HepG2 (cell line): ENCODE measurements around the gene SMYD1. TPM values are rescaled to one million over a fixed set of nuclear protein-coding genes. Genes with fewer than 3 reads are reported as not detected.

Experiments
- AHDC1 ChIP-seq: sonication (generic); formaldehyde crosslinking; IDR thresholded peaks from 2 replicates; pipeline ENCODE4 v1.5.1; 2020; ENCODE audit warnings: mild to moderate bottlenecking, missing genetic modification reagents, borderline replicate concordance
- CBX5 ChIP-seq: sonication (generic); formaldehyde crosslinking; IDR thresholded peaks from 2 replicates; pipeline ENCODE4 v1.4.0; 2020; ENCODE audit warnings: missing genetic modification reagents, borderline replicate concordance
- CEBPB ChIP-seq: IDR thresholded peaks from 2 replicates; pipeline ENCODE4 v1.6.1; 2011; ENCODE audit warnings: low read depth, low read length, improper control_type of control experiment, borderline replicate concordance
- GATAD1 ChIP-seq: IDR thresholded peaks from 2 replicates; pipeline ENCODE4 v1.6.1; 2016; ENCODE audit warnings: missing genetic modification reagents, missing compliant biosample characterization
- HBP1 ChIP-seq: IDR thresholded peaks from 2 replicates; pipeline ENCODE4 v1.6.1; 2016; ENCODE audit warnings: low read depth, control low read depth
- NCOA2 ChIP-seq: sonication (generic); formaldehyde crosslinking; IDR thresholded peaks from 2 replicates; pipeline ENCODE4 v1.8.0; 2022; ENCODE audit warnings: inconsistent platforms
- RFXANK ChIP-seq: IDR thresholded peaks from 2 replicates; pipeline ENCODE4 v1.6.1; 2016
- SALL2 ChIP-seq: sonication (generic); formaldehyde crosslinking; IDR thresholded peaks from 2 replicates; pipeline ENCODE4 v1.8.1; 2023; ENCODE audit warnings: mild to moderate bottlenecking, missing genetic modification reagents, inconsistent platforms
- SKIL ChIP-seq: sonication (generic); formaldehyde crosslinking; IDR thresholded peaks from 2 replicates; pipeline ENCODE4 v1.8.0; 2022; ENCODE audit warnings: missing genetic modification reagents, mild to moderate bottlenecking, moderate library complexity, borderline replicate concordance
- TEAD3 ChIP-seq: optimal IDR thresholded peaks from 2 replicates; pipeline ENCODE3; 2016; ENCODE audit warnings: borderline replicate concordance
- TOPORS ChIP-seq: sonication (generic); formaldehyde crosslinking; IDR thresholded peaks from 2 replicates; pipeline ENCODE4 v1.8.0; 2023; ENCODE audit warnings: mild to moderate bottlenecking, missing genetic modification reagents
- ZNF225 ChIP-seq: sonication (generic); formaldehyde crosslinking; IDR thresholded peaks from 2 replicates; pipeline ENCODE4 v1.4.0; 2020; ENCODE audit warnings: mild to moderate bottlenecking, missing genetic modification reagents
- ZNF256 ChIP-seq: sonication (generic); formaldehyde crosslinking; conservative IDR thresholded peaks from 2 replicates; pipeline ENCODE4 v1.4.0; 2020; ENCODE audit warnings: missing genetic modification reagents
- polyA plus RNA-seq, 8 experiments: library from polyadenylated mRNA; depleted of rRNA in 3 of 8; stranded (reverse) in 7 of 8; unstranded in 1 of 8; fragments of >200 nt; fragmentation: Illumina TruSeq in 4 of 8; extraction: Trizol in 4 of 8; gene quantifications; 2 replicates each; pipeline versions ENCODE4 v1.2.1 to v1.2.3, GENCODE V29; 2011 to 2016; ENCODE audit warnings: low read depth in 4 of 8, missing spikeins in 1 of 8, mixed read lengths in 1 of 8; ENCODE audit not compliant: insufficient read depth in 1 of 8
- total RNA-seq, 5 experiments: library from RNA; depleted of rRNA; stranded (reverse); fragments of >200 nt; fragmentation: Illumina TruSeq; extraction: Trizol; gene quantifications; 2 replicates each; pipeline ENCODE4 v1.2.3, GENCODE V29; 2016; ENCODE audit warnings: low read depth in 1 of 5
- TF ChIP-seq, protein P1 (sequence below): sonication (generic); formaldehyde crosslinking; IDR thresholded peaks from 2 replicates; pipeline ENCODE4 v1.4.0; 2020; ENCODE audit warnings: missing genetic modification reagents, borderline replicate concordance
- TF ChIP-seq, protein P2 (sequence below): sonication (generic); formaldehyde crosslinking; IDR thresholded peaks from 2 replicates; pipeline ENCODE4 v1.4.0; 2020; ENCODE audit warnings: missing genetic modification reagents, borderline replicate concordance

SMYD1 gene
- total and polyA plus RNA-seq, 2 of the 13 experiments (the other 11 are each of a cell fraction or from before 2014, with no cell fraction given), result not detected

DNA sequence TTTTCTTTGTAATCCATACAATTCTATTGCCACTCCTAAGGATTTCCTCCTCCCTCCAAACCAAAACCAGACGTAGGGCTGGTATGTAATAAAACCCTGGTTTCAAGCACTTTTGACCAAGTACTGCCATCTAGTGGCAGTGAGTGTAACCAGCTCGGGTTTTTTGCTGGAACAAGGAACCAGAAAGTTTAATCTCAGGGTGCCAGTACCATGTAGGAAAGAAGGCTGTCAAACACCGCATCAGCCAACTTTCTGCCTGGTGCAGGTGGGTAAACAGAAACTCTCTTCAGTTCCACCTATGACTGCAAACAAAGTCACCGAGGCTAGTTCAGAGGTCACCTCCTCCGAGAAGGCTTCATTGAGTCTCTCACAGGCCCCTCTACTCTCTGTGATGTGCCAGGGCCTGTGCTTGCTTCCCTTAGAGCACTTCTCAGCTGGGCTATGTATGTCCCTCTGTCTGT lies 92.4 kb downstream of the SMYD1 start (continued):
- TF ChIP-seq, protein P1, sequence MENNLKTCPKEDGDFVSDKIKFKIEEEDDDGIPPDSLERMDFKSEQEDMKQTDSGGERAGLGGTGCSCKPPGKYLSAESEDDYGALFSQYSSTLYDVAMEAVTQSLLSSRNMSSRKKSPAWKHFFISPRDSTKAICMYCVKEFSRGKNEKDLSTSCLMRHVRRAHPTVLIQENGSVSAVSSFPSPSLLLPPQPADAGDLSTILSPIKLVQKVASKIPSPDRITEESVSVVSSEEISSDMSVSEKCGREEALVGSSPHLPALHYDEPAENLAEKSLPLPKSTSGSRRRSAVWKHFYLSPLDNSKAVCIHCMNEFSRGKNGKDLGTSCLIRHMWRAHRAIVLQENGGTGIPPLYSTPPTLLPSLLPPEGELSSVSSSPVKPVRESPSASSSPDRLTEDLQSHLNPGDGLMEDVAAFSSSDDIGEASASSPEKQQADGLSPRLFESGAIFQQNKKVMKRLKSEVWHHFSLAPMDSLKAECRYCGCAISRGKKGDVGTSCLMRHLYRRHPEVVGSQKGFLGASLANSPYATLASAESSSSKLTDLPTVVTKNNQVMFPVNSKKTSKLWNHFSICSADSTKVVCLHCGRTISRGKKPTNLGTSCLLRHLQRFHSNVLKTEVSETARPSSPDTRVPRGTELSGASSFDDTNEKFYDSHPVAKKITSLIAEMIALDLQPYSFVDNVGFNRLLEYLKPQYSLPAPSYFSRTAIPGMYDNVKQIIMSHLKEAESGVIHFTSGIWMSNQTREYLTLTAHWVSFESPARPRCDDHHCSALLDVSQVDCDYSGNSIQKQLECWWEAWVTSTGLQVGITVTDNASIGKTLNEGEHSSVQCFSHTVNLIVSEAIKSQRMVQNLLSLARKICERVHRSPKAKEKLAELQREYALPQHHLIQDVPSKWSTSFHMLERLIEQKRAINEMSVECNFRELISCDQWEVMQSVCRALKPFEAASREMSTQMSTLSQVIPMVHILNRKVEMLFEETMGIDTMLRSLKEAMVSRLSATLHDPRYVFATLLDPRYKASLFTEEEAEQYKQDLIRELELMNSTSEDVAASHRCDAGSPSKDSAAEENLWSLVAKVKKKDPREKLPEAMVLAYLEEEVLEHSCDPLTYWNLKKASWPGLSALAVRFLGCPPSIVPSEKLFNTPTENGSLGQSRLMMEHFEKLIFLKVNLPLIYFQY (CRISPR knock-in tag), result peak; percentile 43; the same call in 1 of the 2 replicates
- TF ChIP-seq, protein P2, sequence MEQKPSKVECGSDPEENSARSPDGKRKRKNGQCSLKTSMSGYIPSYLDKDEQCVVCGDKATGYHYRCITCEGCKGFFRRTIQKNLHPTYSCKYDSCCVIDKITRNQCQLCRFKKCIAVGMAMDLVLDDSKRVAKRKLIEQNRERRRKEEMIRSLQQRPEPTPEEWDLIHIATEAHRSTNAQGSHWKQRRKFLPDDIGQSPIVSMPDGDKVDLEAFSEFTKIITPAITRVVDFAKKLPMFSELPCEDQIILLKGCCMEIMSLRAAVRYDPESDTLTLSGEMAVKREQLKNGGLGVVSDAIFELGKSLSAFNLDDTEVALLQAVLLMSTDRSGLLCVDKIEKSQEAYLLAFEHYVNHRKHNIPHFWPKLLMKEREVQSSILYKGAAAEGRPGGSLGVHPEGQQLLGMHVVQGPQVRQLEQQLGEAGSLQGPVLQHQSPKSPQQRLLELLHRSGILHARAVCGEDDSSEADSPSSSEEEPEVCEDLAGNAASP (CRISPR knock-in tag), result peak; percentile 74
- TF ChIP-seq NCOA2 (CRISPR knock-in tag) (peak; percentile 54; the same call in 1 of the 2 replicates), RFXANK (peak; percentile 88), TEAD3 (CRISPR knock-in tag) (peak; percentile 96), GATAD1 (CRISPR knock-in tag) (peak; percentile 45), HBP1 (CRISPR knock-in tag) (0 out of 2 replicates have a peak, but pooled peaks have one; percentile 39), ZNF256 (CRISPR knock-in tag) (no peak), ZNF225 (CRISPR knock-in tag) (no peak), AHDC1 (CRISPR knock-in tag) (peak; percentile 41; the same call in 1 of the 2 replicates), CBX5 (CRISPR knock-in tag) (no peak; the same call in 1 of the 2 replicates), SALL2 (no peak), CEBPB (no peak), SKIL (CRISPR knock-in tag) (no peak), TOPORS (CRISPR knock-in tag) (no peak)
